ENCODE data around the gene DEF6.
"Not testable (repeated sequence)": the region's sequence is repeated elsewhere in the genome, so short reads cannot be mapped to it uniquely, and the experiment has no call there.

DEF6 gene

GRCh38 chr6:35282472-35282871 is 15.1 kb upstream of the DEF6 start:
- no peak for DNase-seq (ENCODE audit: low read depth)

GRCh38 chr6:35283361-35283760 is 14.3 kb upstream of the DEF6 start:
- DNase-seq (ENCODE audit: low read depth): no peak

- no peak for DNase-seq (ENCODE audit: low read depth)
These were observed 9.8 kb upstream of the DEF6 start for GRCh38 chr6:35287671-35288396.

GRCh38 chr6:35288834-35289233 is 8.8 kb upstream of the DEF6 start:
- no peak for DNase-seq (ENCODE audit: low read depth)

- no peak for DNase-seq (ENCODE audit: low read depth)
These were observed 6.1 kb upstream of the DEF6 start for GRCh38 chr6:35291491-35291890.

- DNase-seq (ENCODE audit: low read depth): no peak
These were observed 5.1 kb upstream of the DEF6 start for GRCh38 chr6:35292494-35292893.

GRCh38 chr6:35293681-35294080 is 3.9 kb upstream of the DEF6 start:
- no peak for DNase-seq (ENCODE audit: low read depth)

- no peak for DNase-seq (ENCODE audit: low read depth)
These were observed 3.2 kb upstream of the DEF6 start for GRCh38 chr6:35294308-35294945.

- DNase-seq (ENCODE audit: low read depth): no peak
These were observed 2.6 kb upstream of the DEF6 start for GRCh38 chr6:35295036-35295435.

GRCh38 chr6:35295521-35296315 is 1.9 kb upstream of the DEF6 start:
- no peak for DNase-seq (ENCODE audit: low read depth)

- no peak for DNase-seq (ENCODE audit: low read depth)
These were observed 552 bp upstream of the DEF6 start for GRCh38 chr6:35296931-35297600.

- DNase-seq (ENCODE audit: low read depth): no peak
These were observed 1.1 kb downstream of the DEF6 start for GRCh38 chr6:35298625-35299140.

- DNase-seq (ENCODE audit: low read depth): no peak
These were observed 2.1 kb downstream of the DEF6 start for GRCh38 chr6:35299674-35300073.

GRCh38 chr6:35300848-35301247 is 3.2 kb downstream of the DEF6 start:
- DNase-seq (ENCODE audit: low read depth): no peak

GRCh38 chr6:35302604-35303241 is 5.1 kb downstream of the DEF6 start:
- DNase-seq (ENCODE audit: low read depth): no peak

- no peak for DNase-seq (ENCODE audit: low read depth)
These were observed 6.7 kb downstream of the DEF6 start for GRCh38 chr6:35304299-35304698.

- DNase-seq (ENCODE audit: low read depth): no peak
These were observed 7.5 kb downstream of the DEF6 start for GRCh38 chr6:35305117-35305516.

GRCh38 chr6:35307138-35307537 is 9.5 kb downstream of the DEF6 start:
- not testable (repeated sequence) for DNase-seq (ENCODE audit: low read depth)

- DNase-seq (ENCODE audit: low read depth): not testable (repeated sequence)
These were observed 10.9 kb downstream of the DEF6 start for GRCh38 chr6:35308543-35308942.

GRCh38 chr6:35309611-35310264 is 12.1 kb downstream of the DEF6 start:
- no peak for DNase-seq (ENCODE audit: low read depth)

- DNase-seq (ENCODE audit: low read depth): no peak
These were observed 12.7 kb downstream of the DEF6 start for GRCh38 chr6:35310265-35310831.

All from stimulated activated CD8-positive, alpha-beta memory T cell treated with anti-CD3 and anti-CD28 coated beads, Interleukin-15, amount 100 ng/mL, for 24 hours (primary cell).